PFSK-1 (cell line): ENCODE measurements around the gene ESR1.

ENCODE experiments used
- FOXP2 ChIP-seq: optimal IDR thresholded peaks from 2 replicates; pipeline ENCODE3; 2011; ENCODE audit warnings: borderline replicate concordance, control low read depth, inconsistent platforms; ENCODE audit not compliant: insufficient read depth; ENCODE audit errors: extremely low read length, extremely low read depth
- POLR2AphosphoS5 ChIP-seq: IDR thresholded peaks from 2 replicates; pipeline ENCODE4 v1.6.1; 2012; ENCODE audit warnings: low read depth, mild to moderate bottlenecking, control low read depth, low read length, moderate library complexity
- SIN3A ChIP-seq: IDR thresholded peaks from 2 replicates; pipeline ENCODE4 v1.6.1; 2012; ENCODE audit warnings: mild to moderate bottlenecking, low read length, moderate library complexity, borderline replicate concordance; ENCODE audit not compliant: insufficient read depth
- TAF1 ChIP-seq: IDR thresholded peaks from 2 replicates; pipeline ENCODE4 v1.6.1; 2012; ENCODE audit warnings: low read length, control low read depth, borderline replicate concordance; ENCODE audit not compliant: insufficient read depth
- TF ChIP-seq, protein P1 (sequence below), 2 experiments: IDR thresholded peaks; 2 replicates each; pipeline versions ENCODE4 v1.6.1 to v1.8.0; 2011 to 2012; ENCODE audit warnings: low read depth in 2 of 2, low read length in 2 of 2, control low read depth in 1 of 2, inconsistent platforms in 1 of 2, mild to moderate bottlenecking in 1 of 2, moderate library complexity in 1 of 2; ENCODE audit not compliant: insufficient read depth in 1 of 2

Gene ESR1

DNA sequence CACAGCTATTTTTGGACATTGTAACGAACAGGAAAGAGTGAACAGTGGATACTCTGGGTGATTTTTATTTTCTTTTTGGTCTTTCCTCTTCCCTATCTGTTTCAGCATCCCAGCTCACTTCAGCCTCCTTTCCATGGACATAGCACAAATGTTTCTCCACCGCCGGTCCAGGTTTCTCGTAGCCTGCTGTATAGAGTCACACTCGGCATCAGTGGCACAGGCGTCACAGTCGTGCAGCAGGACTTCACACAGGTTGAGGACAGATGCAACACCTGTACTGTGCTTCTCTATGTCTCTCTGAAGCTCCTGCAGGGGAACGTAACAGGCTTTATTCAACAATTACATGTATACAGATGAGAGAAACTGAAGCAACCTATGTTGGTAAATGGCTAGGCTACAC is 348.3 kb downstream of the ESR1 start:
- TF ChIP-seq, protein P1, sequence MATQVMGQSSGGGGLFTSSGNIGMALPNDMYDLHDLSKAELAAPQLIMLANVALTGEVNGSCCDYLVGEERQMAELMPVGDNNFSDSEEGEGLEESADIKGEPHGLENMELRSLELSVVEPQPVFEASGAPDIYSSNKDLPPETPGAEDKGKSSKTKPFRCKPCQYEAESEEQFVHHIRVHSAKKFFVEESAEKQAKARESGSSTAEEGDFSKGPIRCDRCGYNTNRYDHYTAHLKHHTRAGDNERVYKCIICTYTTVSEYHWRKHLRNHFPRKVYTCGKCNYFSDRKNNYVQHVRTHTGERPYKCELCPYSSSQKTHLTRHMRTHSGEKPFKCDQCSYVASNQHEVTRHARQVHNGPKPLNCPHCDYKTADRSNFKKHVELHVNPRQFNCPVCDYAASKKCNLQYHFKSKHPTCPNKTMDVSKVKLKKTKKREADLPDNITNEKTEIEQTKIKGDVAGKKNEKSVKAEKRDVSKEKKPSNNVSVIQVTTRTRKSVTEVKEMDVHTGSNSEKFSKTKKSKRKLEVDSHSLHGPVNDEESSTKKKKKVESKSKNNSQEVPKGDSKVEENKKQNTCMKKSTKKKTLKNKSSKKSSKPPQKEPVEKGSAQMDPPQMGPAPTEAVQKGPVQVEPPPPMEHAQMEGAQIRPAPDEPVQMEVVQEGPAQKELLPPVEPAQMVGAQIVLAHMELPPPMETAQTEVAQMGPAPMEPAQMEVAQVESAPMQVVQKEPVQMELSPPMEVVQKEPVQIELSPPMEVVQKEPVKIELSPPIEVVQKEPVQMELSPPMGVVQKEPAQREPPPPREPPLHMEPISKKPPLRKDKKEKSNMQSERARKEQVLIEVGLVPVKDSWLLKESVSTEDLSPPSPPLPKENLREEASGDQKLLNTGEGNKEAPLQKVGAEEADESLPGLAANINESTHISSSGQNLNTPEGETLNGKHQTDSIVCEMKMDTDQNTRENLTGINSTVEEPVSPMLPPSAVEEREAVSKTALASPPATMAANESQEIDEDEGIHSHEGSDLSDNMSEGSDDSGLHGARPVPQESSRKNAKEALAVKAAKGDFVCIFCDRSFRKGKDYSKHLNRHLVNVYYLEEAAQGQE (IDR thresholded peaks at IDR 0.05; ENCODE audit: insufficient read depth in 1 of 2, low read depth in 2 of 2, low read length in 2 of 2) = no peak
- no peak for TF ChIP-seq POLR2AphosphoS5
- no peak for TF ChIP-seq FOXP2
- TF ChIP-seq TAF1 = no peak
- no peak for TF ChIP-seq SIN3A

DNA sequence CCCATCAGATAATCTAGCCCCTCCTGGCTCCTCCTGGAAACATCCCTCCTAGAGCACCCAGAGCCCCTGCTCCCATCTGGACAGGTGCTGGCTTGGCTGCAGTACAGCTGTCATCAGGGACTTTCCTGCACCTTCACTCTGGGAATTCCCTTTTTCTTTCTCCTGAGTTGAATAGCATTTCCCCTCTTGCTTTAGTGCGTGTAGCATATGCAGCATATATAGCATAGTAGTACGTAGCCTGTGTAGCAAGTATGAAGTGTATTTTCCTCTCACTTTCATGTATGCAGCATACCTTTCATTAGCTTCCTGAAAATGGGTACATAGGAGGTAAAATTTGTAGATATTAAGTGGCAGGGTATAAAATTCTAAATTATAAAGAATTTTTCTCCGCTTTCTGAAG is 352.9 kb downstream of the ESR1 start:
- TF ChIP-seq SIN3A (no peak), TAF1 (no peak), POLR2AphosphoS5 (no peak), FOXP2 (no peak)
- TF ChIP-seq, protein P1 (IDR thresholded peaks at IDR 0.05; ENCODE audit: insufficient read depth in 1 of 2, low read depth in 2 of 2, low read length in 2 of 2) = no peak

DNA sequence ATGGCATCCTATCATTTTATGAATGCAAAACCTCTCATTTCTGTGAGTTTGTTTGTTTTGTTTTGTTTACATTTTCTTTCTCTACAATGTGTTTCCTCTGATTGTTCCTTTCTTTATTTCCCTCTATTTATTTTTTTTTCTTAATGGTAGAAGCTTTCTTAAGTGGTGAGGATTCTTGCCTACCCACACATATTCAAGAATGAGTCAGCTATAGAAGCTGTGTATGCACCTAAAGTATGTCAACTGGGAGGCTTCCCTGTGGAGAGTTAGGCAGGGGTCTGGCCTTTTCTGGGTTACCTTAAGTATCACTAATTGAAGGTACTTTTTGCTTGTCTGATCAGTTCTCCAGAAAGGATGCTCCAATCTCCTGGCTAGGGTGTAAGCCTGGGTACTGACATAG is 354.0 kb downstream of the ESR1 start:
- TF ChIP-seq, protein P1 (IDR thresholded peaks at IDR 0.05; ENCODE audit: insufficient read depth in 1 of 2, low read depth in 2 of 2, low read length in 2 of 2) = no peak
- TF ChIP-seq TAF1 = no peak

DNA sequence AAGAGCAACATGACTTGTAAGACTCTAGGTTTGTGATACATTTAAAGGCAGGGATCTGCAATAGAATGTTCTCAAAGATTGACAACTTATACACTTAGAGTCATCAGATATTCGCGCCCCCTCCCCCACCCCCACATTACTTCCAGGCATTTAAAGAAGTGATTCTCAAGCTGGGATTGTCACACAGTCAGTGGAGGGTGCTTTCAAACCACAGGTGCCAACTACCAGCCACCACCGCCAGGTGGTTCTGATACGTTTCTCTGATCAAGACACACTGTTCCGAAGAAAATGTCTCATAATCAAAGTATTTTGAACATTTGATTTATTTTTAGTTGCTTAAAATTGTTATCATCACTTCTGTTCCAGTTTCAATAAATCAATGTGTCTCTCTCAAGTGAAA is 357.5 kb downstream of the ESR1 start:
- no peak for TF ChIP-seq POLR2AphosphoS5
- TF ChIP-seq, protein P1 (IDR thresholded peaks at IDR 0.05; ENCODE audit: insufficient read depth in 1 of 2, low read depth in 2 of 2, low read length in 2 of 2) = no peak
- TF ChIP-seq FOXP2 = no peak
- no peak for TF ChIP-seq TAF1
- no peak for TF ChIP-seq SIN3A

DNA sequence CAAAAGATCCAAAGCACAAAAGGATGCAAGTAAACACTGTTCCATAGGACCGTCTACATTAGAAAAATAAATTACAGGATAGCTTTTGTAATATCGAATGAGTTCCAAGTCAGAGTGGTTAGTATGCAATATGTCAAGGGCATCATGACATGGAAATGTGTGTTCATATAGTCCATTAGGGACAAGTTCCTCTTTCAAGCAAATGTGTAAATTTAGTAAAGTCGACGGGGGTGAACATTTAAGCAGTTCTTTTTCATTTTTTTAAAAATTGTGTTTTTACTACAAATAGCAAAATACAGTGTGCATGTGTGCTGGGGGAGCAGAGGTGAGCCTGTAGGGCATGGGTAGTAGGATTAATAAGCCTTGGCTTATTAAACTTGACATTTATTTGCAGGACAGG is 359.0 kb downstream of the ESR1 start:
- TF ChIP-seq FOXP2 = no peak
- TF ChIP-seq, protein P1 (IDR thresholded peaks at IDR 0.05; ENCODE audit: insufficient read depth in 1 of 2, low read depth in 2 of 2, low read length in 2 of 2) = no peak
- TF ChIP-seq SIN3A = no peak
- TF ChIP-seq POLR2AphosphoS5 = no peak
- TF ChIP-seq TAF1 = no peak
